GM23338 (cell line): ENCODE data around the gene FAM209B. TPM values are rescaled to one million over a fixed set of nuclear protein-coding genes. Genes with fewer than 3 reads are reported as not detected.

ENCODE experiments used
- ATAC-seq: fragments of 200-7000 bp; cut with Tn5 transposase; 3 replicates; pipeline ENCODE4 v1.9.1; 2020
- DNase-seq: peaks from one replicate; pipeline ENCODE4 v3.0.0-alpha.2; 2015; ENCODE audit warnings: low spot score
- H2AFZ ChIP-seq: fragments of 200-600 bp; sonication (generic); 2 replicates; pipeline ENCODE4 v1.8.0; 2016; ENCODE audit warnings: antibody characterized with exemption, mild to moderate bottlenecking, moderate library complexity
- H3F3A ChIP-seq: fragments of 200-600 bp; sonication (generic); replicated peaks from 2 replicates; pipeline ENCODE4 v1.8.0; 2017; ENCODE audit warnings: antibody characterized with exemption, mixed run types, low read depth
- H3K27ac ChIP-seq: fragments of 200-600 bp; sonication (generic); 2 replicates; pipeline ENCODE4 v1.6.1; 2016; ENCODE audit warnings: low read depth
- H3K27me3 ChIP-seq: fragments of 200-600 bp; sonication (generic); 2 replicates; pipeline ENCODE4 v1.8.0; 2016; ENCODE audit warnings: mild to moderate bottlenecking, mixed run types, moderate library complexity; ENCODE audit not compliant: insufficient read depth
- H3K36me3 ChIP-seq: fragments of 200-600 bp; sonication (generic); 2 replicates; pipeline ENCODE4 v1.8.0; 2016; ENCODE audit warnings: mild to moderate bottlenecking; ENCODE audit not compliant: insufficient read depth
- H3K4me1 ChIP-seq: fragments of 200-600 bp; sonication (generic); 2 replicates; pipeline ENCODE4 v1.8.0; 2016; ENCODE audit warnings: mild to moderate bottlenecking, moderate library complexity; ENCODE audit not compliant: insufficient read depth
- H3K4me2 ChIP-seq: fragments of 200-600 bp; sonication (generic); 2 replicates; pipeline ENCODE4 v1.7.1; 2017; ENCODE audit warnings: mixed run types
- H3K4me3 ChIP-seq: fragments of 200-600 bp; sonication (generic); 2 replicates; pipeline ENCODE4 v1.6.1; 2016; ENCODE audit warnings: mixed run types
- H3K79me2 ChIP-seq: fragments of 200-600 bp; sonication (generic); replicated peaks from 2 replicates; pipeline ENCODE4 v1.8.0; 2017; ENCODE audit warnings: mild to moderate bottlenecking; ENCODE audit not compliant: insufficient read depth
- H3K9me2 ChIP-seq: fragments of 200-600 bp; sonication (generic); 2 replicates; pipeline ENCODE4 v1.8.0; 2017; ENCODE audit not compliant: insufficient read depth
- H4K20me1 ChIP-seq: fragments of 200-600 bp; sonication (generic); replicated peaks from 2 replicates; pipeline ENCODE4 v1.8.0; 2017; ENCODE audit warnings: mild to moderate bottlenecking; ENCODE audit not compliant: insufficient read depth
- H3K27ac Mint-ChIP-seq: 2 replicates; pipeline ENCODE4 v1.8.0; 2020; ENCODE audit warnings: inconsistent platforms, mild to moderate bottlenecking, moderate library complexity, mixed read lengths
- H3K27me3 Mint-ChIP-seq: 3 replicates; pipeline ENCODE4 v1.8.0; 2022; ENCODE audit warnings: low read depth, mild to moderate bottlenecking, moderate library complexity, mixed read lengths, inconsistent platforms; ENCODE audit not compliant: insufficient read depth, poor library complexity
- H3K36me3 Mint-ChIP-seq: 3 replicates; pipeline ENCODE4 v1.8.0; 2021; ENCODE audit warnings: low read depth, mild to moderate bottlenecking, inconsistent platforms, moderate library complexity, mixed read lengths
- H3K4me1 Mint-ChIP-seq: 3 replicates; pipeline ENCODE4 v1.8.0; 2020; ENCODE audit warnings: mild to moderate bottlenecking, inconsistent platforms, mixed read lengths
- H3K4me3 Mint-ChIP-seq: 3 replicates; pipeline ENCODE4 v1.8.0; 2021; ENCODE audit warnings: moderate library complexity, mild to moderate bottlenecking, inconsistent platforms, mixed read lengths
- H3K9me3 Mint-ChIP-seq: 3 replicates; pipeline ENCODE4 v1.8.0; 2020; ENCODE audit warnings: moderate library complexity, mild to moderate bottlenecking, inconsistent platforms, mixed read lengths
- CREB1 ChIP-seq: fragments of 250-450 bp; sonication (Bioruptor Pico); IDR thresholded peaks from 2 replicates; pipeline ENCODE4 v1.5.0; 2020; ENCODE audit warnings: low read depth, mild to moderate bottlenecking, moderate library complexity
- ETS1 ChIP-seq: IDR thresholded peaks from 2 replicates; pipeline ENCODE4 v1.6.1; 2016; ENCODE audit warnings: antibody characterized with exemption
- EZH2 ChIP-seq: fragments of 200-600 bp; sonication (generic); IDR thresholded peaks from one replicate; pipeline ENCODE4 v1.8.0; 2017; ENCODE audit warnings: antibody characterized with exemption, mild to moderate bottlenecking, low read depth; ENCODE audit not compliant: unreplicated experiment
- EZH2phosphoT487 ChIP-seq: fragments of 200-600 bp; sonication (generic); IDR thresholded peaks from one replicate; pipeline ENCODE4 v1.8.1; 2018; ENCODE audit warnings: antibody characterized with exemption; ENCODE audit not compliant: unreplicated experiment
- JUNB ChIP-seq: IDR thresholded peaks from one replicate; pipeline ENCODE4 v1.6.1; 2016; ENCODE audit warnings: antibody characterized with exemption; ENCODE audit not compliant: unreplicated experiment
- NANOG ChIP-seq: IDR thresholded peaks from 2 replicates; pipeline ENCODE4 v1.6.1; 2016; ENCODE audit warnings: antibody characterized with exemption, borderline replicate concordance
- POLR2AphosphoS5 ChIP-seq: IDR thresholded peaks from 2 replicates; pipeline ENCODE4 v1.6.1; 2016; ENCODE audit warnings: antibody characterized with exemption, low read depth
- REST ChIP-seq: IDR thresholded peaks from one replicate; pipeline ENCODE4 v1.6.1; 2018; ENCODE audit warnings: antibody characterized with exemption; ENCODE audit not compliant: unreplicated experiment
- STAT1 ChIP-seq: IDR thresholded peaks from one replicate; pipeline ENCODE4 v1.6.1; 2016; ENCODE audit warnings: antibody characterized with exemption; ENCODE audit not compliant: unreplicated experiment
- ZNF114 ChIP-seq: fragments of 250-450 bp; sonication (Bioruptor Pico); IDR thresholded peaks from 2 replicates; pipeline ENCODE4 v1.5.0; 2020; ENCODE audit warnings: mild to moderate bottlenecking, moderate library complexity
- ZNF331 ChIP-seq: fragments of 250-450 bp; sonication (Bioruptor Pico); IDR thresholded peaks from 2 replicates; pipeline ENCODE4 v1.5.0; 2020; ENCODE audit warnings: low read depth, mild to moderate bottlenecking, moderate library complexity
- ZNF462 ChIP-seq: fragments of 250-450 bp; sonication (Bioruptor Pico); IDR thresholded peaks from 2 replicates; pipeline ENCODE4 v1.5.0; 2020; ENCODE audit warnings: mild to moderate bottlenecking, moderate library complexity
- polyA plus RNA-seq: library from polyadenylated mRNA; unstranded; fragments of >200 nt; fragmentation: Nextera tagmentation; extraction: Ambion mirVana; gene quantifications from 2 replicates; pipeline ENCODE4 v1.2.1, GENCODE V29; 2016
- total RNA-seq: library from RNA; depleted of rRNA; stranded (reverse); fragments of >200 nt; shearing (Covaris generic); gene quantifications from 2 replicates; pipeline ENCODE4 v1.2.3, GENCODE V29; 2014

The FAM209B gene
- total and polyA plus RNA-seq, 2 experiments from 2014 or later: 1.1 TPM; not detected in 1

GRCh38 chr20:56575157-56575556, 42.1 kb downstream of the FAM209B start:
- H3K4me3 Mint-ChIP-seq: no peak overlapping the region
- no peaks in the 10 kb centered on the region for H3K36me3 ChIP-seq
- H3K27ac Mint-ChIP-seq: no peak overlapping the region
- H2AFZ ChIP-seq: no peak overlapping the region
- H3K4me1 ChIP-seq: no peaks in the 10 kb centered on the region
- DNase-seq (no peak), ATAC-seq (no peak)
- H3K27ac ChIP-seq: no peak overlapping the region
- H4K20me1 ChIP-seq: no peaks in the 10 kb centered on the region
- no peak overlapping the region for H3K4me2 ChIP-seq
- TF ChIP-seq JUNB (no peak), ZNF114 (CRISPR knock-in tag) (no peak), EZH2phosphoT487 (no peak), CREB1 (CRISPR knock-in tag) (no peak), ETS1 (no peak), POLR2AphosphoS5 (no peak), EZH2 (no peak), ZNF331 (no peak), NANOG (no peak), REST (no peak), ZNF462 (CRISPR knock-in tag) (no peak), STAT1 (no peak)
- H3K27me3 Mint-ChIP-seq: peaks cover 5% of the 10 kb centered on the region
- no peaks in the 10 kb centered on the region for H3K9me2 ChIP-seq
- peaks cover 12% of the 10 kb centered on the region; the same call in 2 of the 3 replicates for H3K9me3 Mint-ChIP-seq
- no peak overlapping the region for H3K4me3 ChIP-seq
- peaks cover 8% of the 10 kb centered on the region; the same call in 2 of the 3 replicates for H3K4me1 Mint-ChIP-seq
- no peaks in the 10 kb centered on the region for H3K79me2 ChIP-seq
- H3F3A ChIP-seq: no peaks in the 10 kb centered on the region
- no peaks in the 10 kb centered on the region for H3K27me3 ChIP-seq
- H3K36me3 Mint-ChIP-seq: no peaks in the 10 kb centered on the region; the same call in 2 of the 3 replicates
